GM19468 (cell line): ENCODE results near the gene PPP1R9A.

Source experiments
- ATAC-seq: cut with Tn5 transposase; IDR thresholded peaks from one replicate; pipeline ENCODE4 v1.9.1; 2021; ENCODE audit warnings: mild to moderate bottlenecking, moderate library complexity, moderate number of reproducible peaks; ENCODE audit not compliant: unreplicated experiment; ENCODE audit errors: extremely low read depth

PPP1R9A gene

DNA sequence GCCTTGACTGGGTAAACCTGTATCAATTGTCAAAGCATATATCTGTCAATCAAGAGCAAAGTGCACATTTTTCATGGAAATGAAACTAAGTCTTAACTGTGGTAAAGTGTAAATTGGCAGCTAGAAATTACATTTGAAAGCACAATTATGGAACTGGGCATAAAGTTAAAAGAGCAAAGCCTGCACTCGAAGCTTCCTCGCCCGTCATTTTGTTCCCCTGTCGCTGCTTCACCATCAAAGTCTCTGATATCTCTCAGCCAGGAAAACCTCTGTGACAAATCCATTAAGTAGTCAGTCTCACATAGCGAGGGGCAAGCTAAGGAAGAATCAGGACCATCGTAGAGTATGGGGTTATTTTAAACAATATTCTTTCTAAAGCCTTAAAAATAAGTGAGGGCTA, 389.1 kb downstream of the PPP1R9A start:
- ATAC-seq: no peak

DNA sequence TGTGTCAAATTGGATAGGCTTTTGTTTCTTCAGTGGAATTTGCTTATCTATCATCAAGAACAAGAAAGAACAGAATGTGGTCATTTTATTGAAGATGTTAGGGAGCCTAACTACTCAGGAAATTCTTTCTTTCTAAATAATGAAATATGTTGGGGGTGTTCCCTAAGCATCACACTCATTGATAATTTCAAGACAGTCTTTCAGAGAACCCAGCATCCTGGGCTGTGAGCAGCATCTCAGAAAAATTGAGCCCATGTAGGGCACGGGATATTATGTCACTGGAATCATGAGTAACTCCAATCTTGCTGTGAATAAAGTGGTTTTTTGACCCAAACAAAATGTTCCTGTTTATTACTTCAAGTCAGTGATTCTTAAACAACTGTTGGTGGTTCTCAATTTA, 389.6 kb downstream of the PPP1R9A start:
- no peak for ATAC-seq

DNA sequence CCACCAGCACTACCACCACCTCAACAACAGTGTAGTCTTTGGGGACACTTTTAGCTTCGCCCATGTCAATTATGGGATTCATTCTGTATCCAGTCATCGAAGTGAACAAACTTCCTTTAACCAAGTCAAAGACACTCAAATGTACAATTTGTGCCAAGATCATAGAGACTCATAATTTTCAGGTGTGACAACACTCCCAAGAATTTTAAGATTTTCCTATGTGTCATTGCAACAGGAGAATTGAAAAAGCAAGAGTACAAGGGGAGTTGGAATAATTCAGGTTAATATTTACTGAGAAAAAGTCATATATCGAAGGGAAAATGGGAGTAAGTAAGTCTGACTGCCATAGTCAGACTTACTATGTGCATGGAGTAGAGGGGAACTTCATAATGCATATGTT, 390.7 kb downstream of the PPP1R9A start:
- no peak for ATAC-seq

DNA sequence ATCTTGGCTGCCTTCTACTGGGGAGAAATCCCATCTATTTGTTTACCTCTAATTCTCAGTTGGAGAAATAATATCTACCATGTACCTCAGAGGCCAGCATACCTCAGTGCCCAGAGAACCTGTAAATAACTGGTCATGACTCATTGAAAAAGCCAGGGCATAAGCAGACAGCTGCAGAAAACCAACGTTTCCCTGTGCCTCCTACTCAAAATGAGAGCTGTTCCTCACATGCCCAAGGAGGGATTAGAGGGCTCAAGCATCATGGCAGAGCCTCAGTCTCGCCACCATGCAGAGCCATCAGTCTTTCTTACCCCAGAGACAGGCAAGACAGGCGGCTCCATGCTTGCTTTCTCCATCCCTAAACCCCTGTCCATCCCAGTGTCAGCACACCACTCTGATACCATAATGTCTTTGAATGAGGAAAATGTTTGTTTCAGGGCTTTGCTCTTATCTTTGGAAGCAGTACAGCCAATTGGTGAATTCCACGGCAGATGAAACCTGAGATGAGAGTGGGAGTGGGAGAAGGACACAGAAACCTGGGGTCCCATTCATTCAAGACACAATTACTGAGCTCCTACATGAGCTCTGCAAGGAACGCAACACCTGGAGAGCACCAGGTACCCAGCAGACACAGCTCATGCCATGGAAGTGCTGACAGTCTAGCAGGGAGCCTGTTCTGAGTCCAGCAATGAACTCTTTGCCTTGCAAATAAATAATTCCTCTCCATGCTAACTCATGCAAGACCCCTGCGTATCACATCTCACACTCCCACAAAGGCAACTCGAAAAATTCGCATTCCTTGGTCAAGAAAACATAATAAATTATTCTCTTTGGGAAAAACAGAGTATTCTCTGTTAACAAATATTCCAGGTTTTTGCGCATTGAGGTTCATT, 395.9 kb downstream of the PPP1R9A start:
- ATAC-seq: no peak

DNA sequence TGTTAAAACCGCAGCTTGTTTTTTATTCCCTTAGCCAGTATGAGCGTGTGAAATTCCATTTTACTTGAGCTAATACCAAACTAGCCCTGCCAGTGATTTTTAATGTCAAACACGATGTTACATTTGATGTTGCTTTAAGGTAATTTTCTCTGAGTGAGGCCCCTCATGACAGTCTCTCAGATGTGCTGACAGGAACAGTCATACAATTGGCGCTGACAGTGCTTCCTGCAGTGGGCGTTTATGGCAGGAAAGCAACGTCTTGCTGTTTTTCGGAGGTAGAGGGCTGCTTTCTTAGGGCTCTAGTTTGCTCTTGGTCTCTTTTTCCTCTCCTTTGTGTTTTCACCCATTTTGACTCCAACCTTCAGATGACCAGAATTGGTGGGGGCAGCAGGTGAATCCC, 397.6 kb downstream of the PPP1R9A start:
- no peak for ATAC-seq

DNA sequence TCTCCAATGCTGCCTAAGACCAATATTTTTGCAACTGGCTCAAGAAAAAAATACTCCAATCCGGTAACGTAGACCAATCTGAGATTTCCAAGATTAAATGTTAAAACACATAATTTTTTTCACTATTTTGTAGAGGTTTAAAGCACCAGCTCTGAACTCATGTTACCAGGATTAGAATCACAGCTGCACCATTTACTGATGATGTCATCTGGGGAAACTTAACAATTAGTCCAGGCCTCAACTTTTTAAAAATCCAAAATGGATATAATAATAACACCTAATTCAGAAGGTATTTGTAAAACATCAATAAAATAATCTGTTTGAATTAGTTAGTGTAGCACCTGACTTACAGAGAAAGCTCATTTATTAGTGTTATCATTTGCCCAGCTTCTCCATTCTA, 402.6 kb downstream of the PPP1R9A start:
- no peak for ATAC-seq

DNA sequence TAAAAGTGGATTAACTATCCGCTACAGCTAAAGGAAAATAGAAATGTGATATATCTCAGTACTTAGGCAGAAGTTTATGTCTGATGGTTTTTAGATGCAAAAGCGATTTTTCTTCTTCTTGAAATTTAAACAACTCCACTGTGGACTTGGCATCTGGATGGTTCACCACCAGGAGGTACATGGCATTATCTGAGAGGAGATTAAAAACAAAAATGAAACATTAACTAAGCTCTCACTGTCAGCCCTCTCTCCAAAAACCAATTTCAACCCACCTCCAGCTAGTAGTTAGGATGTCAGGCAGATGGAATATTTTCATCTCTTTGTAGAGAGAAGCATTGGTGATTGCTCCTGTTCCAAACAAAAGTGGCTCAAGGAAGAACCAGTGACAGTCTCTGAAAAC, 404.0 kb downstream of the PPP1R9A start:
- no peak for ATAC-seq

DNA sequence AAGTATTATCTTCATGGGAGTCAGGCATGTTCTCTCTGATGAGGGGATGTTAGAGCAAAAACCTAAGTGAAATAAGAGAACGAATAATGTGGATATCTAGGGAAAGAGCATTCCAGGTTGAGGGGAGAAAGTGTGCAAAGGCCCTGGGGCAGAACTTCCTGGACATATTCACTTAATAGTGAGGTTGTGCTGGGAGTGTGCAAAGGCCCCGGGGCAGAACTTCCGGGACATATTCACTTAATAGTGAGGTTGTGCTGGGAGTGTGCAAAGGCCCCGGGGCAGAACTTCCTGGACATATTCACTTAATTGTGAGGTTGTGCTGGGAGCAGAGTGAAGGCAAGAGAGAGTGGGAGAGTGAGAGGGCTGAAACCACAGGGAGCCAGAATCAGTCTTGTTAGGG, 405.2 kb downstream of the PPP1R9A start:
- ATAC-seq: no peak

DNA sequence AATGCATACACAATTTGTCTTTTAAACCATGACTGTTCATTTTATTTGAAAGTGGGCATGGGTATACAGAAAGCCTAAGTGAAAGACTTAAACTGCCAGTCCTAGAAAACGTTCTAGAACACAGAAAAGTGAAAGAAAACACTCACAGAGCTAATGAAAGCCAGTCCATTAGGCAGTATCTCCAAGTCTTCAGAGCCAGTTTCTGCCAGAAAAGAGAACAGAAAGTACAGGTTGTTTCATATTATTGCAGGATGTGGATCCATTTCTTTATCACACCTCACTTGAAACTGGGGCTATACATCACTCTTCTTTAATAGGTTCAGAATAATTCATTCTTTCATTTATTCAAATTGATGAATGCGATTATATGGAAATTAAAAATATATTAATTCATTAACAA, 409.2 kb downstream of the PPP1R9A start:
- ATAC-seq: peak; percentile 90

DNA sequence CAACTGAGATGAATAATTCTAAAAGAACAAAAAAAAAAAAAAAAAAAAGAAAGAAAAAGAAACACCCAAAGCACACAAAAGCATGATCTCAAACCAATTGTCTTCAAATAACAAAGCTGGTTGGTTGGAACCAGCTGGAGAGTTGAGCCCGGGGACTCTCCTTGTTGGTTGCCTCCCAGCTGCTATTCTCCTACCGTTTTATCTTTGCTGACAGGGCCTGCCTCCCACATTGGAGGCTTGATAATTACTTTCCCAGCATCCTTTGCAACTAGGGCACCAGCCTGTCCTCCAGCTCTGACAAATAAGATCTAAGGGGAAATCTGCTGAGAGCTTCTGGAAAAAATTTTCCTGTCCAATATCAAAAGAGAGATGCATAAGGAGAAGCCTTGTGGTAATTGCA, 410.2 kb downstream of the PPP1R9A start:
- ATAC-seq: no peak

DNA sequence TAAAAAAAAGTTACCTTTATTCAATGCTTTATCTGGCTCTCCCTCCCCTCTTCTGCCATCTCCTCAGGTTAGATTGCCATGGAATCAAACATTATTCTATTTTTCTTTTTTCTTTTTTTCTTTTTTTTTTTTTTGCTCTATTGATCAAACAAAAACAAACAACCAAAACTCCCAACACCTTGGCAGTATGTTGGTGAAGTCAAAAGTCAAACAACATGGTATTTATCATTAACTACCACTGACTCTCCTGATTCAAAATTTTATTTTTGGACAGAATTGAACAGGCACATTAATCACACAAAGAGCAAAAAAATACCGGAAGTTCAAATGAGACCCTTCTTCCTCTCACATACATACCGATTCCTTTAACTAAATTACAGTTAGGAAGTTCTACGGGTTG, 410.6 kb downstream of the PPP1R9A start:
- no peak for ATAC-seq

DNA sequence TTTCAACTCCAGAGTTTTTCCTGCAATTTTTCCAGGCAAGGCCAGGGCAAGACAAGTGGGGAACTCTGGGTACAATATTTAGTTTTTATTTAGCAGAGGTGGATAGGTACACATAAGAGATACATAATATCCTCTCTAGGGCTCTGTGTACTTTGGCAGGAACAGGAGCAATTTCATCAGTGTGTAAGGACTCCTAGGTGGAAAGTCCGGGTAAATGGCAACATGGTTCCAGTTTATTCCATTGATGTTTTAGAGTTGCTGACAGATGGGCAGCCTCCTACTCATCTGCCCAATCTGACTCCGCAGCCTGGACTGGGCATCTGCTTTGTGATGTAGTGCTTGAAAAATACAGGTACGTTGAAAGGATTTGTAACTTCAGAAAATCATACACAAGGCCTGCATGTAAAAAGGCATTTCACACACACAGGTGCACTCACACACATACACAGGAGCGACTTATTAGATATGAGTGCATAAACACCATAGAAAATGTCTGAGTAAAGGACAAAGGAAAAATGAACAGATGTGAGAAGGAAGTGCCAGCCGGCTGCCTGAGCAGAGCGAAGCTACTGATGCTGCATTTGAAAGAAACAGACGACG, 411.2 kb downstream of the PPP1R9A start:
- no peak for ATAC-seq

DNA sequence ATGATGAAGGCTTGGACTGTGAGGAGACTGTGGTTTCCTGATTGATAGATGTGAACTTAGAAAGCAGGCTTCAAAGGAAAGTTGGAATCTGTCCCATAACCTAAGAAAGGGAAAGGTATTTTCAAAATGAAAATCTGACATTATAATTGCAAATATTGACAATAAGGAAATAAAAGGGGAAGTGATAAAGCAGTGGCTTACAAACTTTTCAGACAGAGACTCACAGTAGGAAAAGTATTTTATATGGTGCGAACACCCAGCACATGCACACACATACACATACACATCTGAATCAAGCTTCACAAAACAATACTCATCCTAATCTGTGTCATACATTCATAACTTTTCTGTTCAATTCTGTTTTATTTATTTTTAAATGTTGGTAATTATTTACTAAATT, 412.2 kb downstream of the PPP1R9A start:
- ATAC-seq: no peak

DNA sequence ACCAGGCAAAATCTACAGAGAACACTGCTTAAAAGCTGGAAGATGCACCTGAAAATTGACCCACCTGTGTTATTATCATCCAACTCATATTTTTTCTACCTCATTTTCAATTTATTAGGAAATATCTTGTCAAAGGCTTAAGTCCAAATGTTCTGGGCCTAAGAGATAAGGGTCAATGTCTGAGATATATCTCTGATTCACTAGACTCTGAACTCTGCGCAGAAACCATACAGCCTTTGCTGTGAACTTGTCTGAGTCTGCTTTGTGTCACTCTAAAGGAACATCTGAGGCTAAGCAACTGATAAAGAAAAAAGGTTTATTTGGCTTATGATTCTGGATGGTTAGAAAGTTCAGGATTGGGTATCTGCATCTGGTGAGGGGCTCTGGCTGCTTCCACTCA, 413.3 kb downstream of the PPP1R9A start:
- no peak for ATAC-seq

DNA sequence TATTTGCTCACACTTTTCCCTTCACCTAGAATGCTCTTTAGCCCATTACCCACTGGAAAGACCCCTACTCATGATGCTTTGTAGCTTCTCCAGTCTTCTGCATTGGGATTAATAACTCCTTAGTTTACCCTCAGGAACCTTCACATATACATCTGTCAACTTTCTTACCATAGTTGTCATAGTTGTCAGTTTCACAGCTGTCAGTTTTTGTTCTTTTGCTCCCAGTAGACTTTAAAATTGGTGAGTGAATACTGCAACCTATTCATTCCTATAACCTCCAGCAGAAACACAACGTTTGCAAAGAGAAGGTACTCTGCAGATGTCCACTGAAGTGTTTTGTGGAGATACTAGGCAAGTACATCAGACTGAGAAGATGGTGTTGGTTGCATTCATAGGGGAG, 414.3 kb downstream of the PPP1R9A start:
- no peak for ATAC-seq

DNA sequence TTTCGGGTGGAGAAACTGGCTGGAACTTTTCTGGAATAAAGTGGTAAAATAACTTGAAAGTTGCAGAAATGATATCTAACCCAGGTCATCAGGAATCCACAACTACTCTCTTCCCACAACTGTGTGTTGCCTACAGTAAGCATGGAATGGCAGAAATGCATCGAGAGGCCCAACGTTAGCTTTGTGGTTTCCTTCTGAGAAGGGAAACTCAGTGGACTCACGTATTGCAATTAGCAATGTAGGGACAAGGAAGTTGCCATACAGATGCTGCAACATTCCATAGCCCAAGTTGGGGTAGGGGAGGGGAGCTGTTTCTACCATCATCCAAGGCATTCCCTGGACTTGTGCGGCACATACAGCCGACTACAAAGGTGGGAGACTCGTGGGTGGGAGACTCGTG, 415.0 kb downstream of the PPP1R9A start:
- no peak for ATAC-seq

DNA sequence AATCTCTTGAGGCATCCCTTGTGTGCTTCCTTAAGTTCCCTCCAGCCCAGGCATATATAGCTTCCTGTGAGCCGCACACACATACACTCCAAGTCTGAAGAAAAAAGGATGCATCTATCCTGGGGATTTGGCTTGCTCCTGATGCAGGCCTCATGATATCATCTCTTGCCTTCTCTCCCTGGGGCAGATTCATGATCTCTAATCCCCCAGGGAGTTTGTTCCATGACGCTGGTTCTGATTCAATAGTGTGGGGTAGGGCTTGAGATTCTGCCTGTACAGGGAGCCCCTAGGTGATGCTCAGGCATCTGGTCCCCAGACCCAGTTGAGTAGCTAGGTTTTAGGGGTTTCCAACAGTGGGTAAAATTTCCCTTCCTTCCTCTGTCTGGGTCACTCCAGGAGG, 415.5 kb downstream of the PPP1R9A start:
- no peak for ATAC-seq

DNA sequence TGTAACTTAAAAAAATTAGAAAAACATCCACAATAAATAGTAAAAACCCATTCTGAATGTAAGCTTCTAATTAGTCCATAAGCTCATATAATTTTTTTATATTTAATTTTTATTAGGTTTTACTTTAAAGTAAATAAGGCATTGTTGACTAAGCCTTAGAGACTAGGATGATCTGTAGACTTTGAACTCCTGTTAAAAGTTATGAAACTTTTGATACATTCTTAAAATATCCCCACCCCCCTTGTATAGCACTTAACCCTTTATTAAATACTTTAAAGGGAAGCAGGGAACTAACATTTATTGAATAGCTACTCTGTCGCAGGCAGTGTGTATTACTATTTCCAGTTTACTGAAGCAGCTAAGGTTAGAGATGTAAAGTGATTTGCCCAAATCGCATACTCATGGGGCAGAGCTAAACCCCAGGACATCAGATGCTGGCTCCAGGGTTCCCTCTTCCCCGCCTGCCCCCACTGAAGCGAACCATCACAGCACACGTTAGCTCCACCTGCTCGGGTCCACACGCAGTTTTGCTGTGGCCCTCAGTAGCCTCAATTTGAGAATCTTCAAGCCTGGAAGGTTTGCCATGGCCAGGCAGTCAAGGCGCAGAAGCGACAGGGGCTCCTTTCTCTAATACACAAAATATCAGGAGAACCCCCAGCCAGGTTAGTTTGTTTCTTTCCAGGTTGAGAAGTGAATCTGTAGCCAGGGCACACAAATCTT, 416.2 kb downstream of the PPP1R9A start:
- no peak for ATAC-seq

DNA sequence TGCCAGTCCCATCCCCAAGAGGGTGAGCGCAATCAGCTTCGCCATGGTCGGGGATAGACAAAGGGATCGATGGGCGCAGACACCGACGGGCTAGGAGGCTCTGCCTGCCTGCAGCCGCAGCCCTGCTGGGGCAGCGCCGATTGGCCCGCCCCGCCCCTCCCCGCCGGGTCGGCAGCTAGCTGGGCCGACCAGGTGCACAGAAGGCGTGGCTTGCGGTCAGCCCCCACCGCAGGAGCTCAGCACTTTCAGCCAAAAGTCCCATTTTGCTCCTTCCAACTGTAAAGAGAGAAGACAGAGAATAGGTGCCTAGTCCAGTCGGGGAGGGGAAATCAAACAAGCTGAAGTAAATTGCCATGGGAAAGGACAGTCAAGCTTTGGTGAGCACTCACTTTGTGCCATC, 417.0 kb downstream of the PPP1R9A start, which contains the start of gene PON1:
Gene PON1 (minus strand): TSS at position 102 of the 400 bp plus-strand sequence. CDS start 57 bp downstream, at position 45.
- no peak for ATAC-seq

DNA sequence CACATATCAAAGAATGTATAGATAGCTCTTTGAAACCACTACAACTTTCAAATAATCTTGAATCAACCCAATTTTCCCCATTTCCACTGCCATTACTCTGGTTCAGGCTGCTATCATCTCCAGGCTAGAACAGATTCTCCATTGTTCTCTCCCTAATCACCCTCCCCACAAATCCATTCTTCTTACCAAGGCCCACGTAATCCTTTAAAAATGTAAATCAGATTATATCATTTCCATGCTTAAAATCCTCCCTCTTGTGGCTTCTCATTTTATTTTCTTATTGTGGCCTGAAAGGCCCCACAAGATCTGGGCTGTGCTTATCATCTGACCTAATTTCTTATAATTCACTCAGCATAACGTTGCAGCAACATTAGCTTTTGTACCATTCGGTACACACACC, 420.0 kb downstream of the PPP1R9A start:
- no peak for ATAC-seq
